Endothelial cell of umbilical vein (primary cell): ENCODE results near the gene SCGN. TPM values are rescaled to one million over a fixed set of nuclear protein-coding genes. Genes with fewer than 3 reads are reported as not detected.

ENCODE experiments used
- BruUV-seq: library from RNA; stranded (reverse); fragments of 400-500 nt; replicated peaks from 2 replicates; lab custom pipeline; 2021; lab: Mats Ljungman, UMichigan
- CTCF ChIA-PET: fragments of 300-600, 350-600 bp; sonication (Branson Sonifier 250); formaldehyde crosslinking; loops from one replicate; lab custom pipeline; 2021; ENCODE audit warnings: antibody characterized with exemption, inconsistent platforms; lab: Charles Lee
- POLR2A ChIA-PET: fragments of 300-600, 350-600 bp; sonication (Branson Sonifier 250); formaldehyde crosslinking; loops from one replicate; lab custom pipeline; 2021; ENCODE audit warnings: antibody characterized with exemption, inconsistent platforms; lab: Charles Lee
- DNase-seq: peaks from one replicate; pipeline ENCODE4 v3.0.0-alpha.2; 2011; ENCODE audit warnings: low read depth, low spot score
- FAIRE-seq: peaks from 2 replicates; lab custom pipeline; 2011; peaks lifted over from hg19 to GRCh38; lab: Jason Lieb, UNC
- H2AFZ ChIP-seq: 2 replicates; pipeline ENCODE4 v1.6.0; 2012; ENCODE audit warnings: low read depth, low read length, control low read depth, inconsistent platforms
- H3K27ac ChIP-seq: 2 replicates; pipeline ENCODE4 v1.5.1; 2011; ENCODE audit warnings: low read depth, mild to moderate bottlenecking, control low read depth, low read length, moderate library complexity; ENCODE audit not compliant: insufficient read depth
- H3K27me3 ChIP-seq, 2 experiments: 2 replicates each; pipeline versions ENCODE4 v1.6.0 to v1.6.1; 2011; ENCODE audit warnings: low read length in 2 of 2, mixed read lengths in 1 of 2; ENCODE audit not compliant: control insufficient read depth in 2 of 2, insufficient read depth in 2 of 2
- H3K36me3 ChIP-seq, 2 experiments: 2 replicates in 1 of 2; 3 replicates in 1 of 2; pipeline ENCODE4 v1.5.1; 2011; ENCODE audit warnings: low read length in 2 of 2, mild to moderate bottlenecking in 1 of 2, moderate library complexity in 1 of 2; ENCODE audit not compliant: control insufficient read depth in 2 of 2, insufficient read depth in 2 of 2; ENCODE audit errors: extremely low read depth in 1 of 2
- H3K4me1 ChIP-seq: 3 replicates; pipeline ENCODE4 v1.5.1; 2011; ENCODE audit warnings: mild to moderate bottlenecking, low read length; ENCODE audit not compliant: control insufficient read depth, insufficient read depth; ENCODE audit errors: extremely low read depth
- H3K4me2 ChIP-seq: 2 replicates; pipeline ENCODE4 v1.6.1; 2011; ENCODE audit warnings: low read length, control low read depth, mixed read lengths; ENCODE audit not compliant: insufficient read depth
- H3K4me3 ChIP-seq, 3 experiments: fragments of 200-600 bp in 1 of 3; sonication (generic), shearing (Covaris generic) in 1 of 3; replicated peaks in 1 of 3; 2 replicates each; pipeline ENCODE4 v1.5.1; 2011 to 2016; ENCODE audit warnings: control low read depth in 3 of 3, low read length in 3 of 3, mild to moderate bottlenecking in 2 of 3, inconsistent platforms in 1 of 3, low read depth in 1 of 3, moderate library complexity in 1 of 3; ENCODE audit not compliant: insufficient read depth in 1 of 3
- H3K79me2 ChIP-seq: 2 replicates; pipeline ENCODE4 v1.6.0; 2012; ENCODE audit warnings: low read length, inconsistent platforms; ENCODE audit not compliant: control insufficient read depth, insufficient read depth
- H3K9ac ChIP-seq: replicated peaks from 2 replicates; pipeline ENCODE3; 2011; ENCODE audit warnings: low read length, control low read depth; ENCODE audit not compliant: insufficient read depth; ENCODE audit errors: extremely low read depth
- H3K9me1 ChIP-seq: replicated peaks from 3 replicates; pipeline ENCODE4 v1.6.0; 2011; ENCODE audit warnings: mild to moderate bottlenecking, low read length; ENCODE audit not compliant: control insufficient read depth, insufficient read depth; ENCODE audit errors: extremely low read depth
- H3K9me3 ChIP-seq: replicated peaks from 2 replicates; pipeline ENCODE4 v1.5.1; 2012; ENCODE audit warnings: low read length, inconsistent platforms; ENCODE audit not compliant: control insufficient read depth, insufficient read depth
- H4K20me1 ChIP-seq: replicated peaks from 2 replicates; pipeline ENCODE3; 2011; ENCODE audit warnings: mild to moderate bottlenecking, low read length; ENCODE audit not compliant: control insufficient read depth, insufficient read depth; ENCODE audit errors: extremely low read depth
- CTCF ChIP-seq, 2 donors: IDR thresholded peaks; 1 replicate in 1 of 2; 2 replicates in 1 of 2; pipeline ENCODE4 v1.5.1; 2011; ENCODE audit warnings: low read length in 2 of 2, mild to moderate bottlenecking in 2 of 2, moderate library complexity in 2 of 2, control low read depth in 1 of 2, inconsistent platforms in 1 of 2, low read depth in 1 of 2; ENCODE audit not compliant: insufficient read depth in 1 of 2; ENCODE audit errors: extremely low read depth in 1 of 2
- FOS ChIP-seq: IDR thresholded peaks from 2 replicates; pipeline ENCODE4 v1.6.1; 2011; ENCODE audit warnings: mild to moderate bottlenecking, low read length, moderate library complexity, borderline replicate concordance; ENCODE audit not compliant: insufficient read depth
- GATA2 ChIP-seq: IDR thresholded peaks from 2 replicates; pipeline ENCODE4 v1.7.0; 2011; ENCODE audit warnings: low read depth, mild to moderate bottlenecking, moderate library complexity, mixed read lengths, low read length; ENCODE audit not compliant: insufficient read length, insufficient read depth
- MAX ChIP-seq: IDR thresholded peaks from 2 replicates; pipeline ENCODE4 v1.6.1; 2011; ENCODE audit not compliant: insufficient read depth, insufficient read length
- dilution Hi-C: fragments of 300-500 bp; cut with MboI; formaldehyde crosslinking; loops from one replicate; pipeline ENCODE4 v1.15.0; 2019; ENCODE audit warnings: low sequenced_read_pairs; ENCODE audit not compliant: extremely low pct_ligation_motif_present
- intact Hi-C: fragments of 100-400 bp; cut with micrococcal nuclease; formaldehyde crosslinking; loops from one replicate; pipeline ENCODE4 v1.10.0; 2022
- polyA plus RNA-seq, 4 experiments: library from polyadenylated mRNA; depleted of rRNA in 3 of 4; stranded (reverse) in 3 of 4; unstranded in 1 of 4; fragments of >200 nt; gene quantifications; 2 replicates each; pipeline versions ENCODE4 v1.2.1 to v1.2.3, GENCODE V29; 2011 to 2012; ENCODE audit warnings: missing spikeins in 1 of 4
- total RNA-seq: library from RNA; stranded (reverse); gene quantifications from 2 replicates; pipeline ENCODE4 v1.2.3, GENCODE V29; 2021

The SCGN gene
- total and polyA plus RNA-seq, 2 donors (not counting 3 experiments of a cell fraction or from before 2014, with no cell fraction given): not detected

- POLR2A ChIA-PET: no interaction called here
- no peaks in the 10 kb centered on the region for H3K79me2 ChIP-seq
Observed at GRCh38 chr6:25670793-25671513, 18.9 kb downstream of the SCGN start.

More at GRCh38 chr6:25670793-25671513, 18.9 kb downstream of the SCGN start:
- no TSS peak for BruUV-seq
- Histone ChIP-seq H2AFZ (no peak overlapping the region), H3K4me1 (no peaks in the 10 kb centered on the region), H3K4me2 (no peak overlapping the region), H3K27ac (no peak overlapping the region), H3K9me3 (no peaks in the 10 kb centered on the region), H3K4me3 (no peak overlapping the region), H3K36me3 (no peaks in the 10 kb centered on the region), H3K9ac (no peak overlapping the region), H4K20me1 (no peaks in the 10 kb centered on the region), H3K9me1 (no peaks in the 10 kb centered on the region), H3K27me3 (no peaks in the 10 kb centered on the region)
- intact Hi-C loops (loop anchor here (5.0 kb wide), 1 partner anchor 46 kb away; no protein-coding TSS in a partner anchor), dilution Hi-C loops (no loop called here)
- TF ChIP-seq GATA2 (no peak), CTCF (IDR thresholded peaks at IDR 0.05; ENCODE audit: extremely low read depth in 1 of 2, insufficient read depth in 1 of 2, low read depth in 1 of 2, low read length in 2 of 2) (no peak), FOS (no peak), MAX (no peak)
- CTCF ChIA-PET: interaction anchor here (0.6 to 5.3 kb wide), 7 partner anchors 16 to 219 kb away, joined by 3 to 77 read pairs (median 4); no protein-coding TSS in a partner anchor
- FAIRE-seq (no peak), DNase-seq (peak; percentile 2)
